K562 (cell line): Measurements from ENCODE around the gene ZSCAN32. TPM values are rescaled to one million over a fixed set of nuclear protein-coding genes. Genes with fewer than 3 reads are reported as not detected.

Experiments
- ATAC-seq: fragments of 200-7000 bp; cut with Tn5 transposase; 3 replicates; pipeline ENCODE4 v1.9.1; 2020; ENCODE audit warnings: moderate library complexity
- BruUV-seq: library from RNA; stranded (reverse); fragments of 400-500 nt; replicated peaks from 2 replicates; lab custom pipeline; 2021; lab: Mats Ljungman, UMichigan
- CTCF ChIA-PET: fragments of 300-600 bp; formaldehyde crosslinking; extraction: SDS; loops from one replicate; lab custom pipeline; 2021; ENCODE audit warnings: low intra/inter-chr PET ratio; lab: Yijun Ruan, JAX
- POLR2A ChIA-PET: fragments of 300-600, 350-650 bp; sonication (Branson Sonifier 250); formaldehyde crosslinking; extraction: SDS; loops from one replicate; lab custom pipeline; 2021; ENCODE audit warnings: antibody characterized with exemption, inconsistent platforms; lab: Yijun Ruan, JAX
- DNase-seq, 4 experiments: peaks; one replicate each; pipeline versions ENCODE4 v3.0.0 to v3.0.0-alpha.2; 2011 to 2018; ENCODE audit warnings: low spot score in 3 of 4, mixed read lengths in 3 of 4; ENCODE audit errors: extremely low read depth in 1 of 4
- FAIRE-seq: peaks from 2 replicates; lab custom pipeline; 2011; peaks lifted over from hg19 to GRCh38; lab: Jason Lieb, UNC
- H2AFZ ChIP-seq: 2 replicates; pipeline ENCODE4 v1.6.0; 2011; ENCODE audit warnings: low read depth, low read length, control low read depth, inconsistent platforms
- H3K27ac ChIP-seq: fragments of 200-600 bp; 3 replicates; pipeline ENCODE4 v1.8.0; 2011; ENCODE audit warnings: low read depth, mild to moderate bottlenecking, control low read depth, inconsistent platforms, low read length, moderate library complexity, mixed read lengths; ENCODE audit errors: extremely low read depth
- H3K27me3 ChIP-seq, 2 experiments: fragments of 300-600 bp in 1 of 2; 2 replicates in 1 of 2; 3 replicates in 1 of 2; pipeline versions ENCODE4 v1.6.0 to v1.8.0; 2011; ENCODE audit warnings: inconsistent platforms in 2 of 2, low read length in 2 of 2, mild to moderate bottlenecking in 1 of 2, mixed read lengths in 1 of 2, moderate library complexity in 1 of 2; ENCODE audit not compliant: control insufficient read depth in 2 of 2, insufficient read depth in 2 of 2
- H3K36me3 ChIP-seq: fragments of 300-600 bp; 3 replicates; pipeline ENCODE4 v1.8.0; 2011; ENCODE audit warnings: mild to moderate bottlenecking, low read length, inconsistent platforms; ENCODE audit not compliant: control insufficient read depth, insufficient read depth
- H3K4me1 ChIP-seq, 2 experiments: fragments of 200-600 bp in 1 of 2; replicated peaks in 1 of 2; 2 replicates in 1 of 2; 3 replicates in 1 of 2; pipeline versions ENCODE4 v1.5.1 to v1.8.0; 2011; ENCODE audit warnings: inconsistent platforms in 2 of 2, low read length in 2 of 2, mild to moderate bottlenecking in 1 of 2, mixed read lengths in 1 of 2, moderate library complexity in 1 of 2; ENCODE audit not compliant: control insufficient read depth in 2 of 2, insufficient read depth in 2 of 2
- H3K4me2 ChIP-seq: 2 replicates; pipeline ENCODE4 v1.6.1; 2011; ENCODE audit warnings: low read length, control low read depth, inconsistent platforms, mixed read lengths; ENCODE audit not compliant: insufficient read depth
- H3K4me3 ChIP-seq: fragments of 200-600 bp; sonication (generic), shearing (Covaris generic); 2 replicates; pipeline ENCODE4 v1.5.1; 2016; ENCODE audit warnings: control low read depth, inconsistent platforms
- H3K79me2 ChIP-seq: fragments of 200-600 bp; 3 replicates; pipeline ENCODE4 v1.8.0; 2011; ENCODE audit warnings: low read length, inconsistent platforms; ENCODE audit not compliant: control insufficient read depth, insufficient read depth
- H3K9ac ChIP-seq, 2 experiments: 2 replicates each; pipeline versions ENCODE4 v1.6.0 to v1.6.1; 2011; ENCODE audit warnings: low read depth in 2 of 2, low read length in 2 of 2, control low read depth in 1 of 2, inconsistent platforms in 1 of 2, mild to moderate bottlenecking in 1 of 2, mixed read lengths in 1 of 2; ENCODE audit not compliant: insufficient read depth in 1 of 2
- H3K9me1 ChIP-seq: one replicate; pipeline ENCODE4 v1.6.0; 2011; ENCODE audit warnings: inconsistent platforms, mild to moderate bottlenecking, low read length, moderate library complexity; ENCODE audit not compliant: control insufficient read depth, insufficient read depth
- H3K9me3 ChIP-seq: replicated peaks from 2 replicates; pipeline ENCODE4 v1.5.1; 2011; ENCODE audit warnings: low read depth, low read length, inconsistent platforms; ENCODE audit not compliant: control insufficient read depth, insufficient read depth
- H4K20me1 ChIP-seq: replicated peaks from 2 replicates; pipeline ENCODE4 v1.6.1; 2011; ENCODE audit warnings: low read length, inconsistent platforms, mixed read lengths; ENCODE audit not compliant: control insufficient read depth, insufficient read depth
- CREB1 ChIP-seq, 2 experiments: sonication (generic) in 1 of 2; formaldehyde crosslinking in 1 of 2; IDR thresholded peaks; 2 replicates each; pipeline versions ENCODE4 v1.6.1 to v1.8.0; 2012 to 2022; ENCODE audit warnings: inconsistent platforms in 1 of 2, mild to moderate bottlenecking in 1 of 2, missing genetic modification reagents in 1 of 2, moderate library complexity in 1 of 2
- CREB3L1 ChIP-seq: fragments of 450-650 bp; IDR thresholded peaks from 2 replicates; pipeline ENCODE4 v1.6.1; 2014; ENCODE audit warnings: low read depth, mild to moderate bottlenecking, moderate library complexity, borderline replicate concordance
- FOSL1 ChIP-seq: fragments of 200-800 bp; sonication (Bioruptor generic); conservative IDR thresholded peaks from 2 replicates; pipeline ENCODE4 v1.6.1; 2016; ENCODE audit warnings: missing genetic modification characterization, missing compliant biosample characterization
- GTF2F1 ChIP-seq: IDR thresholded peaks from 2 replicates; pipeline ENCODE4 v1.6.1; 2011; ENCODE audit warnings: low read depth, low read length, improper control_type of control experiment
- NR2C2 ChIP-seq, 2 experiments: fragments of 200-800 bp in 1 of 2; sonication (Bioruptor generic) in 1 of 2; sonication (generic) in 1 of 2; formaldehyde crosslinking in 1 of 2; IDR thresholded peaks; 2 replicates each; pipeline versions ENCODE4 v1.6.1 to v1.8.0; 2016 to 2022; ENCODE audit warnings: mild to moderate bottlenecking in 1 of 2, missing compliant biosample characterization in 1 of 2, missing genetic modification characterization in 1 of 2, missing genetic modification reagents in 1 of 2
- TBP ChIP-seq: optimal IDR thresholded peaks from 2 replicates; pipeline ENCODE3; 2011; ENCODE audit warnings: low read depth, low read length, improper control_type of control experiment
- ZBTB17 ChIP-seq: fragments of 450-650 bp; formaldehyde crosslinking; IDR thresholded peaks from 2 replicates; pipeline ENCODE4 v1.4.0; 2020; ENCODE audit warnings: mild to moderate bottlenecking
- WGBS: fragments of 100-300 bp; shearing (Covaris generic); methylation state at CpG from one replicate; pipeline ENCODE4 v1.1.6; 2016; ENCODE audit warnings: low coverage, mixed read lengths; ENCODE audit not compliant: insufficient coverage; ENCODE audit errors: missing lambda C conversion rate; 5-methylcytosine and 5-hydroxymethylcytosine counted together
- in situ Hi-C: fragments of 300-500 bp; cut with MboI; formaldehyde crosslinking; loops from 4 replicates; pipeline ENCODE4 v1.15.0; 2018; ENCODE audit warnings: inconsistent platforms, mixed read lengths
- intact Hi-C: fragments of 100-400 bp; cut with micrococcal nuclease; formaldehyde crosslinking; loops from 2 replicates; pipeline ENCODE4 v1.14.2; 2022
- polyA plus RNA-seq, 8 experiments: library from polyadenylated mRNA; depleted of rRNA in 4 of 8; stranded (reverse) in 5 of 8; unstranded in 3 of 8; fragments of >200 nt; fragmentation: Nextera tagmentation in 2 of 8; fragmentation: Illumina TruSeq in 1 of 8; extraction: Ambion mirVana in 2 of 8; extraction: Trizol in 1 of 8; gene quantifications; 2 replicates each; pipeline versions ENCODE4 v1.2.1 to v1.2.3, GENCODE V29; 2011 to 2014; ENCODE audit warnings: inconsistent platforms in 1 of 8, missing spikeins in 1 of 8
- total RNA-seq, 7 experiments: library from RNA; depleted of rRNA in 6 of 7; stranded (reverse); fragments of >200 nt in 6 of 7; fragmentation: Illumina TruSeq in 2 of 7; extraction: Trizol in 2 of 7; gene quantifications; 2 replicates each; pipeline versions ENCODE4 v1.2.1 to v1.2.3, GENCODE V29; 2011 to 2021; ENCODE audit warnings: low replicate concordance in 1 of 7
- TF ChIP-seq, protein P1 (sequence below), 2 experiments: IDR thresholded peaks; 2 replicates each; pipeline ENCODE4 v1.6.1; 2012; ENCODE audit warnings: improper control_type of control experiment in 2 of 2, low read depth in 2 of 2, low read length in 2 of 2, borderline replicate concordance in 1 of 2
- TF ChIP-seq, protein P2 (sequence below), 2 experiments: fragments of 450-650 bp; IDR thresholded peaks; 2 replicates each; pipeline ENCODE4 v1.6.1; 2018; ENCODE audit warnings: mild to moderate bottlenecking in 2 of 2, low read depth in 1 of 2; ENCODE audit not compliant: partially characterized antibody in 2 of 2

ZSCAN32 gene
- total and polyA plus RNA-seq, 9 of the 15 experiments (the other 6 are each of a cell fraction or from before 2014, with no cell fraction given) = 16.0 to 29.4 (median 19.2) TPM

DNA sequence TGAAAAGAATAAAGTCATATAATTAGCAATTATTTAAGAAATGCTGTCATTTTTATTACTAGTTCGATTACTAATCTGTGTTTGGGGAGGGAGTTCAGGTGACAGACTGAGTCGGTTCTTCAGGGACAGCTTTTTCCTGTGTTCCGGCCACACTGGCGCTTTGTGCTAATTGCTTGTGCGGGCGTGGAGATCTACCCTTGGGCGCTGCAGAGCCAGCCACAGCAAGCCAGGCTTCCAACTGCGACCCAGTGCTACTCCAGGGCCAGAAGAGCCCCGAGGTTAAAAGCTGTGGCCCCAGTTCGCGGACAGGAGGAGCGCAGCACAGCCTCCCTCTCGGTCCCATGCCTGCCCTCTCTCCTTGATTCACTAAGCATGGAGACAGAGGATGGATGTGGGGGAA, 51.6 kb downstream of the ZSCAN32 start:
- WGBS = under 1% methylated on average over 13 of the region's 13 CpGs
- H3K36me3 ChIP-seq = no peaks in the 10 kb centered on the region
- H2AFZ ChIP-seq = 0 out of 2 replicates have a peak overlapping the region, but pooled peaks have one; percentile 14
- TF ChIP-seq, protein P1, sequence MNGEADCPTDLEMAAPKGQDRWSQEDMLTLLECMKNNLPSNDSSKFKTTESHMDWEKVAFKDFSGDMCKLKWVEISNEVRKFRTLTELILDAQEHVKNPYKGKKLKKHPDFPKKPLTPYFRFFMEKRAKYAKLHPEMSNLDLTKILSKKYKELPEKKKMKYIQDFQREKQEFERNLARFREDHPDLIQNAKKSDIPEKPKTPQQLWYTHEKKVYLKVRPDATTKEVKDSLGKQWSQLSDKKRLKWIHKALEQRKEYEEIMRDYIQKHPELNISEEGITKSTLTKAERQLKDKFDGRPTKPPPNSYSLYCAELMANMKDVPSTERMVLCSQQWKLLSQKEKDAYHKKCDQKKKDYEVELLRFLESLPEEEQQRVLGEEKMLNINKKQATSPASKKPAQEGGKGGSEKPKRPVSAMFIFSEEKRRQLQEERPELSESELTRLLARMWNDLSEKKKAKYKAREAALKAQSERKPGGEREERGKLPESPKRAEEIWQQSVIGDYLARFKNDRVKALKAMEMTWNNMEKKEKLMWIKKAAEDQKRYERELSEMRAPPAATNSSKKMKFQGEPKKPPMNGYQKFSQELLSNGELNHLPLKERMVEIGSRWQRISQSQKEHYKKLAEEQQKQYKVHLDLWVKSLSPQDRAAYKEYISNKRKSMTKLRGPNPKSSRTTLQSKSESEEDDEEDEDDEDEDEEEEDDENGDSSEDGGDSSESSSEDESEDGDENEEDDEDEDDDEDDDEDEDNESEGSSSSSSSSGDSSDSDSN (IDR thresholded peaks at IDR 0.05; ENCODE audit: borderline replicate concordance in 1 of 2, low read depth in 2 of 2, low read length in 2 of 2) = peak in 1 of 2 experiments; percentile 64; a peak in 1 of 4 replicates
- TF ChIP-seq GTF2F1 (no peak), CREB3L1 (peak; percentile 27; the same call in 1 of the 2 replicates), FOSL1 (0 out of 2 replicates have a peak, but pooled peaks have one; percentile 5), ZBTB17 (CRISPR knock-in tag) (no peak), NR2C2 (CRISPR knock-in tag; IDR thresholded peaks at IDR 0.05) (no peak), NR2C2 (tag; IDR thresholded peaks at IDR 0.05) (peak; percentile 6; the same call in 1 of the 2 replicates), TBP (peak; percentile 0), CREB1 (IDR thresholded peaks at IDR 0.05) (no peak), CREB1 (CRISPR knock-in tag; IDR thresholded peaks at IDR 0.05) (0 out of 2 replicates have a peak, but pooled peaks have one; percentile 1)
- TF ChIP-seq, protein P2, sequence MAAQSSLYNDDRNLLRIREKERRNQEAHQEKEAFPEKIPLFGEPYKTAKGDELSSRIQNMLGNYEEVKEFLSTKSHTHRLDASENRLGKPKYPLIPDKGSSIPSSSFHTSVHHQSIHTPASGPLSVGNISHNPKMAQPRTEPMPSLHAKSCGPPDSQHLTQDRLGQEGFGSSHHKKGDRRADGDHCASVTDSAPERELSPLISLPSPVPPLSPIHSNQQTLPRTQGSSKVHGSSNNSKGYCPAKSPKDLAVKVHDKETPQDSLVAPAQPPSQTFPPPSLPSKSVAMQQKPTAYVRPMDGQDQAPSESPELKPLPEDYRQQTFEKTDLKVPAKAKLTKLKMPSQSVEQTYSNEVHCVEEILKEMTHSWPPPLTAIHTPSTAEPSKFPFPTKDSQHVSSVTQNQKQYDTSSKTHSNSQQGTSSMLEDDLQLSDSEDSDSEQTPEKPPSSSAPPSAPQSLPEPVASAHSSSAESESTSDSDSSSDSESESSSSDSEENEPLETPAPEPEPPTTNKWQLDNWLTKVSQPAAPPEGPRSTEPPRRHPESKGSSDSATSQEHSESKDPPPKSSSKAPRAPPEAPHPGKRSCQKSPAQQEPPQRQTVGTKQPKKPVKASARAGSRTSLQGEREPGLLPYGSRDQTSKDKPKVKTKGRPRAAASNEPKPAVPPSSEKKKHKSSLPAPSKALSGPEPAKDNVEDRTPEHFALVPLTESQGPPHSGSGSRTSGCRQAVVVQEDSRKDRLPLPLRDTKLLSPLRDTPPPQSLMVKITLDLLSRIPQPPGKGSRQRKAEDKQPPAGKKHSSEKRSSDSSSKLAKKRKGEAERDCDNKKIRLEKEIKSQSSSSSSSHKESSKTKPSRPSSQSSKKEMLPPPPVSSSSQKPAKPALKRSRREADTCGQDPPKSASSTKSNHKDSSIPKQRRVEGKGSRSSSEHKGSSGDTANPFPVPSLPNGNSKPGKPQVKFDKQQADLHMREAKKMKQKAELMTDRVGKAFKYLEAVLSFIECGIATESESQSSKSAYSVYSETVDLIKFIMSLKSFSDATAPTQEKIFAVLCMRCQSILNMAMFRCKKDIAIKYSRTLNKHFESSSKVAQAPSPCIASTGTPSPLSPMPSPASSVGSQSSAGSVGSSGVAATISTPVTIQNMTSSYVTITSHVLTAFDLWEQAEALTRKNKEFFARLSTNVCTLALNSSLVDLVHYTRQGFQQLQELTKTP (IDR thresholded peaks at IDR 0.05; ENCODE audit: low read depth in 1 of 2, partially characterized antibody in 2 of 2) = peak in 1 of 2 experiments; percentile 9
- intact Hi-C loops = no loop called here
- peak overlapping the region; percentile 58 for H3K4me2 ChIP-seq
- H3K9me1 ChIP-seq = peaks cover 3% of the 10 kb centered on the region
- no peaks in the 10 kb centered on the region for H3K9me3 ChIP-seq
- H3K9ac ChIP-seq = peak overlapping the region in 1 of 2 experiments; percentile 53; a peak in 1 of 4 replicates
- ATAC-seq (peak; percentile 81), DNase-seq (peak in 1 of 4 experiments; percentile 24), FAIRE-seq (no peak)
- no peaks in the 10 kb centered on the region for H3K79me2 ChIP-seq
- H3K27ac ChIP-seq = no peak overlapping the region
- 0 out of 5 replicates have a peak, but pooled peaks cover 0 to 4% of the 10 kb centered on the region in 2 experiments for H3K27me3 ChIP-seq
- H3K4me1 ChIP-seq = peaks cover 14 to 16% of the 10 kb centered on the region in 2 experiments
- CTCF ChIA-PET = no interaction called here
- POLR2A ChIA-PET = interaction anchor here (0.6 to 1.4 kb wide), 2 partner anchors 66 to 141 kb away, joined by 3 to 5 read pairs; no protein-coding TSS in a partner anchor
- H3K4me3 ChIP-seq = no peak overlapping the region
- in situ Hi-C loops = no loop called here
- no peaks in the 10 kb centered on the region for H4K20me1 ChIP-seq
- no TSS peak for BruUV-seq
